Measurements from ENCODE around the gene USP6. TPM values are rescaled to one million over a fixed set of nuclear protein-coding genes. Genes with fewer than 3 reads are reported as not detected.
"Not testable (repeated sequence)": the region's sequence is repeated elsewhere in the genome, so short reads cannot be mapped to it uniquely, and the experiment has no call there.

The USP6 gene
- total RNA-seq, 1 experiment from 2014 or later, result not detected

DNA sequence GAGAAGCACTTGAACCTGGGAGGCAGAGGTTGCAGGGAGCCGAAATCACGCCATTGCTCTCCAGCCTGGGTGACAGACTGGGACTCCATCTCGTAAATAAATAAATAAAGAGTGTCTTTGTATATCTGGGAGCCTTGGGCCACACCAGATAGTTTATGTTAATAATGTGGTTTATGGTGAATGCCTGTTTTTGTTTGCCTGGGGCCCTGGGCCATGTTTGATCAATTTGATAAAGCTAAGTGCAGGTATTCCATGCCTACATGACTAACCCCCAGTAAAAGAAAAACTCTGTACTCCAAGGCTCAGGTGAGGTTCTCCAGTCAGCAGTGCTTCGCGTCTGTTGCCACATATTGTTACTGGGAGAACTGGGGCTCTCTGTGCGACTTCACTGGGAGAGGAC lies 103.7 kb downstream of the USP6 start:
- Mint-ChIP-seq H3K27me3 (ENCODE audit: unreplicated experiment) (no peaks in the 10 kb centered on the region), H3K4me1 (ENCODE audit: low read depth, unreplicated experiment) (no peaks in the 10 kb centered on the region), H3K9me3 (ENCODE audit: low read depth, unreplicated experiment) (no peaks in the 10 kb centered on the region), H3K27ac (ENCODE audit: unreplicated experiment) (no peak overlapping the region), H3K4me3 (ENCODE audit: low read depth, unreplicated experiment) (no peak overlapping the region), H3K36me3 (ENCODE audit: insufficient read depth, unreplicated experiment) (no peaks in the 10 kb centered on the region)
- DNase-seq, result no peak
- no TSS peak for BruUV-seq (replicated peaks)
- CTCF ChIA-PET, result no interaction called here
- intact Hi-C loops (cut with micrococcal nuclease; ENCODE audit: unreplicated experiment), result no loop called here
- no peak for TF ChIP-seq CTCF (IDR thresholded peaks at IDR 0.05; ENCODE audit: unreplicated experiment)

GRCh38 chr17:5220074-5220473 lies 104.2 kb downstream of the USP6 start:
- H3K4me1 Mint-ChIP-seq (ENCODE audit: low read depth, unreplicated experiment), result no peaks in the 10 kb centered on the region
- CTCF ChIA-PET, result no interaction called here

GRCh38 chr17:5221912-5222311 lies 106.1 kb downstream of the USP6 start:
- H3K4me1 Mint-ChIP-seq (ENCODE audit: low read depth, unreplicated experiment); H3K36me3 Mint-ChIP-seq (ENCODE audit: insufficient read depth, unreplicated experiment); H3K9me3 Mint-ChIP-seq (ENCODE audit: low read depth, unreplicated experiment); H3K4me3 Mint-ChIP-seq (ENCODE audit: low read depth, unreplicated experiment); H3K27me3 Mint-ChIP-seq (ENCODE audit: unreplicated experiment); DNase-seq; BruUV-seq (replicated peaks); intact Hi-C loops (cut with micrococcal nuclease; ENCODE audit: unreplicated experiment); CTCF ChIA-PET; H3K27ac Mint-ChIP-seq (ENCODE audit: unreplicated experiment): not testable (repeated sequence)

More at GRCh38 chr17:5220074-5220473, 104.2 kb downstream of the USP6 start:
- no peak overlapping the region for H3K27ac Mint-ChIP-seq (ENCODE audit: unreplicated experiment)
- no peaks in the 10 kb centered on the region for H3K36me3 Mint-ChIP-seq (ENCODE audit: insufficient read depth, unreplicated experiment)
- DNase-seq, result no peak
- no TSS peak for BruUV-seq (replicated peaks)
- H3K27me3 Mint-ChIP-seq (ENCODE audit: unreplicated experiment), result no peaks in the 10 kb centered on the region
- intact Hi-C loops (cut with micrococcal nuclease; ENCODE audit: unreplicated experiment), result no loop called here
- H3K4me3 Mint-ChIP-seq (ENCODE audit: low read depth, unreplicated experiment), result no peak overlapping the region
- TF ChIP-seq CTCF (IDR thresholded peaks at IDR 0.05; ENCODE audit: unreplicated experiment), result no peak
- no peaks in the 10 kb centered on the region for H3K9me3 Mint-ChIP-seq (ENCODE audit: low read depth, unreplicated experiment)

Other genes starting within 250 kb of the USP6 start
- gene C17orf107, start 216.5 kb upstream of the USP6 start, total RNA-seq (2022), result 2.1 and 3.2 TPM in 2 replicates
- 0.19 TPM in 1 of 2 replicates, not detected in the other for gene CHRNE, start 212.9 kb upstream of the USP6 start, total RNA-seq (2022)
- gene GP1BA, start 183.8 kb upstream of the USP6 start, total RNA-seq (2022), result not detected in 2 replicates
- gene SLC25A11, start 176.0 kb upstream of the USP6 start, total RNA-seq (2022), result 37.7 and 38.4 TPM in 2 replicates
- gene RNF167, start 175.8 kb upstream of the USP6 start, total RNA-seq (2022), result 65.2 and 77.0 TPM in 2 replicates
- gene PFN1, start 167.5 kb upstream of the USP6 start, total RNA-seq (2022), result 580 and 605 TPM in 2 replicates
- gene ENO3, start 164.9 kb upstream of the USP6 start, total RNA-seq (2022), result 12.3 and 12.9 TPM in 2 replicates
- 34.3 and 34.9 TPM in 2 replicates for gene SPAG7, start 148.2 kb upstream of the USP6 start, total RNA-seq (2022)
- gene CAMTA2, start 128.4 kb upstream of the USP6 start, total RNA-seq (2022), result 21.4 and 32.3 TPM in 2 replicates
- gene INCA1, start 118.5 kb upstream of the USP6 start, total RNA-seq (2022), result 0.54 TPM in 1 of 2 replicates, not detected in the other
- gene KIF1C, start 118.1 kb upstream of the USP6 start, total RNA-seq (2022), result 65.9 and 69.4 TPM in 2 replicates
- 0.34 TPM in 1 of 2 replicates, not detected in the other for gene SLC52A1, start 80.6 kb upstream of the USP6 start, total RNA-seq (2022)
- not detected in 2 replicates for gene ZFP3, start 37.6 kb upstream of the USP6 start, total RNA-seq (2022)
- 7.1 and 8.4 TPM in 2 replicates for gene ZNF232, start 4.2 kb upstream of the USP6 start, total RNA-seq (2022)
- gene ZNF594, start 75.8 kb downstream of the USP6 start, total RNA-seq (2022), result 12.9 and 13.3 TPM in 2 replicates
- not detected in 2 replicates for gene SCIMP, start 118.8 kb downstream of the USP6 start, total RNA-seq (2022)
- gene RABEP1, start 166.3 kb downstream of the USP6 start, total RNA-seq (2022), result 29.2 and 33.5 TPM in 2 replicates

All from Calu3 (cell line).